GM20431 (cell line): ENCODE data around the gene MIA3.

Source experiments
- in situ Hi-C: fragments of 300-500 bp; cut with MseI, MboI; formaldehyde crosslinking; loops from one replicate; pipeline ENCODE4 v1.15.0; 2020; ENCODE audit warnings: low sequenced_read_pairs; ENCODE audit not compliant: unreplicated experiment

MIA3 gene

DNA sequence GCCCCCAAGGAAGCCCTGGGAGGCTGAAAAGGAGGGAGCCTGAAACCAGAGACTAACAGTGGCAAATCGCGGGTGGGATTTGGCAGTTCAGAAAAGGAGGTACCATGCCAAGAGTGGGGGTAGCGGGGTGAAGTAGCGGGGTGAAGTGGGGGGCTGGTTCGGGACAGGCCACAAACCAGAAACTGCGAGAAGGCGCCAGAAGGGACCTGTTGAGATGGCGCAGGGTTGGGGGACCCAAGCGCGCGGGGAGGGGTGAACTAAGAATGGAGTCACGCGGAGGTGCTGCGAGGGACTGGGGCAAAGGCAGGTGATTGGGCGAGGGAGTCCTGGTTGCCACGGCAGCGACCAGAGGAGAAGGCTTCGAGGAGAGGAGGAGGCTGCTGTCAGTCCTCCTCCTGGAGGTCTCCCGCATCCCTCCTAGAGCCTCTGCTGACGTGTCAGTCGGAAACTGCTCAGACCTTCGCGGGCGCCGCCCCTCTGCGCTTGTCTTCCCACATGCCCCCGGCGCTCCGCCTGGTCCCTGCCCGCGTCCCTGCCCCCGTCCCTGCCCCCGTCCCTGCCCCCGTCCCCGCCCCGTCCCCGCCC, 438 bp upstream of the MIA3 start:
- in situ Hi-C loops = no loop called here

DNA sequence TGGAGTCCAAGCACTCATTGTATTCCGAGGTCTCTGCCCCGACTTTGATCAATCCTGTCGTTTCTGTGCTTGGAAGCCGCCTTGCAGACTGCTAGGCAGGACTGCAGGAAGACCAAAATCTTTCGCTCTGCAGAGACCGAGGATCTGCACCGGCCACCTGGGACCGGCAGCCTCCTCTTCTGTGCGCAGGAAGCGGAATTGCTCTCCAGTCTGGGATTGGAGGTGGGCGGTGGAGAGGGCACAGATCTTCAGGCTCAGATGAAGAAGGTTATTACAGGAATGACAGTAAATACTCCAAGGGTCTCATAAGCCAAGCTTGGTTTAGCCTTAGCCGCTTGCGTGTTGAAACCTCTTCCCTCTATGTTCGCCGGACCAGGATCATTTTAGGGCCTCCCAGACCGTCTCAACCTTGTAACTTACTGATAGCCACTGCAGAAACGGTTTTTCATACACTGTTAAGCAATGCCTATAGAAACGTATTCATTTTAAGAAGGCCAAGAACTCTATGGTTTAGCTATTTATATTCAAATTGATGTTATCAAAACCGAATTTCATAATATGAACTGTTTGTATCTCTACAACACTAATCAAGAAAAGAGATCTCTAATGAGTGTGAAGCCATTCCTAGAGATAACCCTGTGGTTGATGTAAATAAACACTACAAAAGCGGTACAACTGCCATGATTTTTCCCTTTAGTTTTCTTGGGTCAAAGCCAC, 1.1 kb downstream of the MIA3 start:
- in situ Hi-C loops = no loop called here

DNA sequence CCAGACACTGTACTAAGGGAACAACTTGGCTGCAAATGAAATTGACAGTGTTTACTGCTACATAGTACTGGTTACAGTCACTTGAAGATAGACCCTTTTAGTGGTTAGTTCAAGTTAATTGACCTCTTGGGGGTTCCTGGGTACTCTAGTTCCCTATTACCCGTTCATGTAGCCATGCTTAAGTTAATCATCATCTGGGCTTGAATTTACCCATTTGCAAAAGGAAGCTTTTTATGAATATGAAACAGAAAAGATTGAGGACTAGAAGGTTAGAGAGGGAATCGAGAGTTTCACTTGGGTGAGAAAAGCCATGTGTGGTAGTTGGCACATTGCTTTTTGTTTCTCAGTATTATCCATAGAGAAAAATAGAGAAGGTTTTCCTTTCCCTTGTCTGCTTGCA, 2.7 kb downstream of the MIA3 start:
- in situ Hi-C loops = no loop called here

DNA sequence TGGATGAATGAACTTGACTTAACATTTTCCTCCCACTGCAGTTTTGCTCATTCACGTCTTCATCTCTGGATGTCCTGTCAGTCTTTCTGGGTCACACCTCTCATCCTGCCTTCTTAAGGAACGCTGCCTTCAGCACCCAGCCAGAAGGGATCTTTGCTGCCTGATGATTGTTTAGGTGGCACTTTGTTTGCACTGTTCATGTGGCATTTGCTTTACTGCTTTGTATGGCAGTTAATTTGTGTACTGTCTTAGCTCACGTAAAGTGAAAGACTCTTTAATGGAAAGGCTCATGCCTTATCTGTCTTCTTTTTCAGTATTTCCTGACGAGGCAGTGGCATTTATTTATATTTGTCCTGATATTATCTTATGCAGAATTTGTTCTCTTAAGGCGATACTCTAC, 4.9 kb downstream of the MIA3 start:
- in situ Hi-C loops = no loop called here

DNA sequence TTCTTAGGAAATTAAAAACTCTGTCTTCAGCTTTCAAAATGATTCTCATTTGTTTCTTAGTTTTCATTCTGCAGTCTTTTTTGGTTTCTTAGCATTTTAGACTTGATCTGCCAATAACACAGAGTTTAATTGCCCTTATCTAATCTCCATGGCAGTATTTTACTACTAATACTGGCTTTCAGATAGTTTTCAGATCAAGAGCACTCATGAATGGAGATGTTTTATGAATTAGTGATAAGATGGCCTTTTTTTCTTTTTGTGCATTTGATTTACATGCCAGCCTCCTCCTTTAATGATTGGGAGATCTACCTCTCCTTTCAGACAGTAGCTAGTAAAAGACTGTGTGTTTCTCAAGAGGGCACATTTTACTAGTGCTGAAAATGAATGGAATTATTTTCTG, 5.6 kb downstream of the MIA3 start:
- in situ Hi-C loops = no loop called here

DNA sequence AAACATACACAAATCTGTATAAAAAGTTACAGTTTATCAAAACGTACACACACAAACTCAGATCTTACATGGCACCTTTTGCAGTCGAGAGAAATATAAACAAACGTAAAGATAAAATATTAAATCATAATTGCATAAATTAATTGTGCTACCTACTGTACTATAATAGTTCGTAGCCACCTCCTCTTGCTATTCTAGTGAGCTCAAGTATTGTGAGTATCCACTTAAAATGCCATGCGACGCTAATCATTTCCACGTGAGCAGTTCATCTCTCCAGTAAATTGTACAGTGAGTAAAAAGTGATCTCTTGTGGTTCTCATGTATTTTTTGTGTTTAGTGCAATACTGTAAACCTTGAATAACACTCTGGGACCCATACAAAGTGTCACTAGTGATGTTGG, 6.3 kb downstream of the MIA3 start:
- in situ Hi-C loops = no loop called here

DNA sequence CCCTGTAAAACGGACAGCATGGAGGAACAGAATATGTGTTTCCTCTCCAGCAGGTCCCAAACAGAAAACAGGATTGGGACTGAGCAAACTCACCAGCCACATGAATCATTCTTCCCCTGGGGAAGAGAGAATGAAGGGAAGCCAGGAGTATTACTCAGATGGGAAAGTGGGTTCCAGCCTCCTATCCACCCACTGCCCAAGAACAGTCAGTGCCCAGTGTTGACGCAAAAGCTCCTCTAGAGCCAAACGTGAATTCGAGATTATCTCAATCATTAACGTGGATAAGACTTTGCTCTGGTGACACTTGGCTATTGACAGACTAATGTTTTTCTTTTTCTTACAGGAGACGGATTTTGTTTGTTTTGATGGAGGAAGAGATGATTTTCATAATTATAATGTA, 9.3 kb downstream of the MIA3 start:
- in situ Hi-C loops = no loop called here

DNA sequence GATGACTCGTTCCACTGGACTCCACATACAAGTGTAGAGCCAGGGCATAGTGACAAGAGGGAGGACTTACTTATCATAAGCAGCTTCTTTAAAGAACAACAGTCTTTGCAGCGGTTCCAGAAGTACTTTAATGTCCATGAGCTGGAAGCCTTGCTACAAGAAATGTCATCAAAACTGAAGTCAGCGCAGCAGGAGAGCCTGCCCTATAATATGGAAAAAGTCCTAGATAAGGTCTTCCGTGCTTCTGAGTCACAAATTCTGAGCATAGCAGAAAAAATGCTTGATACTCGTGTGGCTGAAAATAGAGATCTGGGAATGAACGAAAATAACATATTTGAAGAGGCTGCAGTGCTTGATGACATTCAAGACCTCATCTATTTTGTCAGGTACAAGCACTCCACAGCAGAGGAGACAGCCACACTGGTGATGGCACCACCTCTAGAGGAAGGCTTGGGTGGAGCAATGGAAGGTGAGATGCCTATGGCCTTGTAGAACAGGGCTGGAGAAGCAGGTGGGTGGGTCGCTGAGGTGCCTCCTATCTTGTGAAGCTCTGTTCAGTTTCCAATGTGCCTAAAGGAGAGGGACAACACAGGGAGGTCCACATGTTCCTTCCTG, 12.1 kb downstream of the MIA3 start:
- in situ Hi-C loops = loop anchor here (10.0 kb wide), 1 partner anchor 175 kb away; no protein-coding TSS in a partner anchor

DNA sequence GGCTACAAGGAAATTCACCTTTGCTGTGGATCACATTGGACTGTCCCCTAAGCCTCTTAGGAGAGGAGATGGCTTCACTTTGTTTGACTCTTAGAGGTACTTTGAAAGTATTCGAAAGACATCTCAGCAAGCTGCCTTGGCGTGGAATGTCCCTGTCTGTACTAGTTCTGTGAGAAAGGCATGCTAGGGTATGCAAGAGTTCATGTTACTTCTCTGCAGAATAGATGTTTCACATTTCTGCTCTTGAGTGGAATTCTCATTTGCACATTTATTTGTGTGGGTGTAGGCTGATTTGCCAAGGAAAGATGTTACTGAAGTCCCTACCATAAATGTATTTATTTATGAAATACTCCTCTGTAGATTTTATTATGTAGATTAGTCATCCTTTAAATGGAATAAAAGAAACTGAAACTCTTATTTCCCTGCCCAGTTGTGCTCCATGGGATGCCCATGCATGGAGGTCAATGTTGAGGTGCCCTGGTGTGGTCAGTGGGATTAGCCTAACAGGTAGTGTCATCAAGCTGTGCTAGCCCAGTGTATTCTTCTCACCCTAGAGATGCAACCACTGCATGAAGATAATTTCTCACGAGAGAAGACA, 13.8 kb downstream of the MIA3 start:
- in situ Hi-C loops = loop anchor here (10.0 kb wide), 1 partner anchor 177 kb away; no protein-coding TSS in a partner anchor

DNA sequence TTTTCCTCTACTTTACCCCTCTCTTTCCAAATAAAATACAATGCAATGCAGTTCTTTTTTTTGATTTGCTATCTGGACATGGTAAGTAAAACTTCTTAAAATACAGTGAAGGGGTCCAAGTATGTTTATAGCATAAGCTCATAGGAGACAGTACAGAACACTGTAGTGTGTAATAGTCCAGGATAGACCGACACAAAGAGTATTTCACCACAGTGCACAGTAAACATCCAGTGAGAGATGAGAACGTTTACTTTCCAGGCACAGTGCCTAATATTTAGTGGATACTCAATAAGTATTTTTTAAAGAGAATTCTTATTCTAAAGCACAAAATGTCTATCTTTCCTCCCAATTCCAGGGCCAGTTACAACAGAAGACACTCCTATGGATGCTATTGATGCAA, 14.9 kb downstream of the MIA3 start:
- in situ Hi-C loops = loop anchor here (10.0 kb wide), 1 partner anchor 178 kb away; no protein-coding TSS in a partner anchor

DNA sequence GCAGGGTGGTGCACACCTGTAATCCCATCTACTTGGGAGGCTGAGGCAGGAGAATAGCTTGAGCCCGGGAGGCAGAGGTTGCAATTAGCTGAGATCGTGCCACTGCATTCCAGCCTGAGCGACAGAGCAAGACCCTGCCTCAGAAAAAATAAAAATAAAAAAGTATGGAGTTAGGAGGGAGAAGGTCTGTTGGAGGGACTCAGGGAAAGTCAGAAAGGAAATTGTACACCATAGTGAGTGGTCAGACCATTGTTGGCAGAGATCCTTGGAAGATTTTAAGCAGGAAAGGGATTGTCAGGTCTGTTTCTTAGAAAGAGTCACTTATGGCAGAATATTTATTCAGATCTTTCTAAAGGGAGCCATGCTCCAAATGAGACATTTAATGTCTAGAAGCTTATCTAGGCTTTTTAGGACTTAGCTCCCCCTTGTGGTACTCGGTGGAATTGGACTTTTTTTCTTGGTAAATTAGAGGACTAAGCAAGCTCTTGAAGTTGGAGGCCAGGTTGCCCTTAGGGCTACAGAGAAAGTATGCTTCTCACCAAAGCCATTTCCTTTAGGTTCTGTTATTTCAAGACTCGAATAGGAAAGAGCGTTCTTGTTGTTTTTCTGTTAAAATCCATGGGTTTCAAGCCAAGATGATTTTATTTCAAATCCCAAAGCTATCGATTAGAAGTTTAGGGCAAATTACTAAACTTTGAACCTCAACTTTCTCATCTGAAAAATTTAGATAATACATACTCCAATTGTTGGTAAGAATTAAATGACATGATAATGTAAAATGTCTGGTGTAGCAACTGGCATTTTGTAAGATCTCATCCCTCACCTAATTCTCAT, 16.5 kb downstream of the MIA3 start:
- in situ Hi-C loops = loop anchor here (10.0 kb wide), 1 partner anchor 180 kb away; no protein-coding TSS in a partner anchor

DNA sequence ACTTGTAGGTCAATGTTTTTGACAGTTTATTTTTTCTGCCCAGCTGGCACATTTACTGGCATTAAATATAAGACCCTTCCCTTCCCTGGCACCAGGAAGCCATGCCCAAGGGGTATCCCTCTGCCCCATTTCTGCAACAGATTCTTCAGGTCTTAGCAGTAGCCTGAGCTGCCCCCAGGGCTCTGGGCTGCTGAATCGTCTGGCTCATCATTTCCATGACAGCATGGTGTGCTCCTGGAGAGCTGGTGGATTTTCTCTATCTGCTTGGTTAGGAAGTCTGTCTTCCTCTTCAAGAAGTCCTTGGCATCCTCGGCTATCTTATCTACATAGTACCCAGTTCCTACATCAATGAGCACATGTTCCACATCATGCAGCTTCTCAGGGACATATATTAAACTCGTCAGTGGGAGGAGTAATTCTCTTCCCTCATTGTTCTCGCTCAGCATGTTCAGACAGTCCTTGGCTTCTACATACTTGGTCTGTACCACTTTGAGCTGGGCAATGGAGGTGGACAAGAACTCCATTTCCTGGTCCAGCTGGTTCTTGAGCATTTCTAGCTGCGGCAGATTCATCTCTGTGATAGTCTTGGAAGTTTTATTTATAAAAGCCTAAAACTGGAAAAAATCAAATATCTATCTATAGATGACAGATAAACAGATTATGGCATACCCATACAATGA, 23.5 kb downstream of the MIA3 start:
- in situ Hi-C loops = no loop called here

DNA sequence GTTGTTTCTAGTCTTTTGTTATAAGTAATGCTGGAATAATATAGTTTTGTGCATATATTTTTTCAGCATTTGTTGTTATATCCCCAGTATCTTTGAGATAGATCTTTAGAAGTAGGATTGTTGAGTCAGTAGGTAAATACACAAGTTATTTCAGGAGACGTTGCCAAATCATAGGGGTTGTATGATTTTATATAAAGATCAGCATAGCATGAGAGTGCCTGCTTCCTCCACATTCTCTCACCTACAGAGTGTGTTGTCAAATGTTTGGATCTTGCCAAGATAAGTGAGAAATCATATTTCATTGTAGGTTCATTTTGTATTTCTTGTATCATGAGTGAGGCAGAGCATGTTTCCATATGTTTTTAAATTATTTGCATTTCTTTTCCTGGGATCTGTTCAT, 24.6 kb downstream of the MIA3 start:
- in situ Hi-C loops = no loop called here

DNA sequence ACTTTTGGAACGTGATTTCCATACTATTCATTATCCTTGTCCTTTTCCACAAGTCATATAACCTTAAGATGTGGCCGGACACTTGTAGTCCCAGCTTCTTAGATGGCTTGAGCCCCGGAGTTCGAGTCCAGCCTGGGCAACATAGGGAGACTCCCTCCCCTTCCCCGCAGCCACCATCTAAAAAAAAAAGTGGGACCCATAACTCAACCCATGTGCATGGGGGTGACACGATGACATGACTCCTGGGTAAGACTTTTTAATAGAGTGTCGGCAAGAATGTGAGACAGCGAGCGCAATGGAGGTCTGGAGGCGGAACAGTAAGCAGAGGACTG, 25.7 kb downstream of the MIA3 start:
- in situ Hi-C loops = no loop called here

DNA sequence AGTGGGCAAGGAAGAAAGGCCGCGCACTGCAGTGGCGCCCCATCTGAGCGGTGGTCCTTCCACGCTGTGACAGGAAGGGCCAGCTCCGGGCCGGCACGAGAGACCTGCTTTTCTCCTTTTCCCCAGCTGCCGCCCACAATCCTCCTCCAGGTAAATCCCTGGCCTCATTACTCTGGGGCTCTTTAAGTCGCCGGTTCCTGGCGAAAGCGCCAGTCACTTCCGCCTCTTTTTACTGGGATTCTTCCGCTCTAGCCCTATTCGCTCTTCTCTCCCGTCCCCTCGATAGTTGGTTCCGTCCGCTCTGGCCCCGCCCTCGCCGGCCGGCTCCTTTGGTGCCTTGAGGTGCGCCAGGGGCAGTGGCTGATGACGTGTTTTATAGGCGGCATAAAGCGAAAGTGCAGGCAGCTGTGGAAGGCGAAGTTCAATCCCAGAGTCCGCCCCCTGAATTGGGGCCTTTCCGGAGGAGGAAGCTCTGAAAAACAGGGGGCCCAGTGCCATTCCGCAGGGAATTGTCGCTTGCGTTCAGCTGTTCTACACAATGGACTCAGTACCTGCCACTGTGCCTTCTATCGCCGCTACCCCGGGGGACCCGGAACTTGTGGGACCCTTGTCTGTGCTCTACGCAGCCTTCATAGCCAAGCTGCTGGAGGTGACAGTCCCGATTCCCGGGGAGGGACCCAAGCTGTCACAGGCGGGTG, 26.2 kb downstream of the MIA3 start:
- in situ Hi-C loops = no loop called here

DNA sequence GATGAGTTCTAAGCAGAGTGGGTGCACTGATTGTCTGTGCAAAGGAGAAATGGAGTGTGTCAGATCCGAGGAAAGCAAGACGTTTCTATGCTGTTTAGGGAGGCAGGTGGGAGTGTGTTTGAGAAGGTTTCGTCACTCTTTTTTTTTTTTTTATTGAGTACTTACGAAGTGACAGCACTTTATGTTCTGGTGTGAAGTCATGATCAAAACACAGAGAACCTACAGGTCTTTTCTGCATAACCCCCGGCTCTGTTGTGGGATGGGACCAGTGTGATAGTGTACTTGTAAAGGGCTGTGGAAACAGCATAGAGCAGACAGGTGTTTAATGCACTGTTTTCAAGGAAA, 26.7 kb downstream of the MIA3 start:
- in situ Hi-C loops = no loop called here

DNA sequence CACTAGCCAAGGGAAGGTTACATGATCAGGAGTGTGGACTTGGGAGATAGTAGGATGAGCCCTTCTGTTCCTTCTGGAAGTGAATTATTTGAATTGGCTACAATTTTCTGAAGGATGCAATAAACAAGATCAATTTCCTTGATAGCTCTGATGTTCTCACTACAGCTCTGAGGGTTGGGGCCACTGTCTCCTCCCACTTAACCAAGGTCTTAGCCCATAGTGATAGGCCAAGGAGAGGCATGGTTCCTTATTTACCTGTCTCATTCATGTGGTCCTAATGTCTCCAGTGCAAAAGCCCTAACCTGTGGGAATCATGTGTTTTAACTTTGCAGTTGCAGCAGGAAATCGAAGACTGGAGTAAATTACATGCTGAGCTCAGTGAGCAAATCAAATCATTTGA, 34.8 kb downstream of the MIA3 start:
- in situ Hi-C loops = no loop called here

DNA sequence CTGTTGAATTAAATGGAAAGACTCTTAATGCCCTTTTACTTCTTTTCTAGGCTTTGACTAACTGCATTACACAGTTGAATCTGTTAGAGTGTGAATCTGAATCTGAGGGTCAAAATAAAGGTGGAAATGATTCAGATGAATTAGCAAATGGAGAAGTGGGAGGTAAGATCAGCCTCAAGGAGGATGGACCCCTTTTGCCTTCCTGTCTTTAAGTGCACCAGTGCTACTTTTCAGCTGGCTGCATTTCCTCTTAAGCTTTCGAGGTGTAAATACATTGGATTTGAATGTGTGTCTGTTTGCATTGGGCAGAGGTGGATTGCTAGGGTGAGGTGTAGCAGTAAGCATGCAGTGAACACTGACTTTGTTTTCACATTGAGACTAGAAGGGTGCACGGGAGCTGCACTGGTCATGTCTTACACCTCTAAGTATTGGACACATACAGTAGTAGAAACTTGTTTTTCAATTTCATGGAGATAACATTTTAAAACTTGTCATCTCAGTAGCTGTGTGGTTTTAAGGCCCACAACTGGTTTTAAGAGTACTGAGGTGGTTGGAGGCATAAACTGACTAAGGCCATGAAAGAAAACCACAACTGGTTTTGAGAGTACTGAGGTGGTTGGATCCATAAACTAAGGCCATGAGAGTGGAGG, 35.4 kb downstream of the MIA3 start:
- in situ Hi-C loops = no loop called here

DNA sequence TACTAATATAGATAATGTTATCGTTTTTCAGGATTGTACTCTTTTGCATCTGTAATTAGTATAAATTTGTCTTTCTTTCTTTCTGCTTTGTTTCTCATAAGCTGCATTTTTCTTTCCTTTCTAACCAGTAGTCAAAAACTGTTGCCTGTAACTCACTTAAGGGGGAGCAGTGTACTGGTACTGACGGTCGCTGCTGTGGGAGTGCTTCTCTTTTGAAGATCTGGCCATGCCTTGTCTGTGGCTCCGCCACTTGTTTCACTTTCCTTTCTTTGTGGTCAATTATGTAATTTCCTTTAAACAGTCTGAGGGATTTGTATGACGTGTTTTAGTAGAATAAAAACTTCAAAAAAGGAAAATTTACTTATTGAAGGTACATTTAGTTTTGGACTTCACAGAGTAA, 37.0 kb downstream of the MIA3 start:
- in situ Hi-C loops = no loop called here
